Loucy (cell line): ENCODE data around the gene DENR.
"Not testable (repeated sequence)": the region's sequence is repeated elsewhere in the genome, so short reads cannot be mapped to it uniquely, and the experiment has no call there.

Experiments
- H2AFZ ChIP-seq: fragments of 200-600 bp; sonication (generic); 2 replicates; pipeline ENCODE4 v1.6.0; 2016; ENCODE audit warnings: antibody characterized with exemption, mild to moderate bottlenecking, low read length, moderate library complexity
- H3F3A ChIP-seq: fragments of 200-600 bp; 2 replicates; pipeline ENCODE4 v1.6.0; 2016; ENCODE audit warnings: antibody characterized with exemption, low read depth, mild to moderate bottlenecking
- H3K27me3 ChIP-seq: fragments of 200-600 bp; sonication (generic); 2 replicates; pipeline ENCODE4 v1.6.1; 2014; ENCODE audit warnings: low read length, mild to moderate bottlenecking; ENCODE audit not compliant: insufficient read depth, poor library complexity, severe bottlenecking
- H3K36me3 ChIP-seq: fragments of 200-600 bp; sonication (generic); 2 replicates; pipeline ENCODE4 v1.6.1; 2016; ENCODE audit warnings: low read length; ENCODE audit not compliant: insufficient read depth
- H3K4me1 ChIP-seq: fragments of 200-600 bp; sonication (generic); 2 replicates; pipeline ENCODE4 v1.5.1; 2014; ENCODE audit warnings: low read length, mild to moderate bottlenecking; ENCODE audit not compliant: insufficient read depth, poor library complexity, severe bottlenecking
- H3K4me2 ChIP-seq: fragments of 200-600 bp; sonication (generic); 2 replicates; pipeline ENCODE4 v1.6.0; 2014; ENCODE audit warnings: antibody characterized with exemption, low read length, low read depth, mild to moderate bottlenecking; ENCODE audit not compliant: poor library complexity, severe bottlenecking
- H3K4me3 ChIP-seq: fragments of 200-600 bp; sonication (generic); 2 replicates; pipeline ENCODE4 v1.5.1; 2014; ENCODE audit warnings: low read length, mild to moderate bottlenecking, mixed read lengths; ENCODE audit not compliant: poor library complexity, severe bottlenecking
- H3K79me2 ChIP-seq: fragments of 200-600 bp; sonication (generic); 2 replicates; pipeline ENCODE4 v1.6.1; 2014; ENCODE audit warnings: low read length; ENCODE audit not compliant: insufficient read depth
- H3K9ac ChIP-seq: fragments of 200-600 bp; sonication (generic); 2 replicates; pipeline ENCODE4 v1.6.0; 2014; ENCODE audit warnings: mild to moderate bottlenecking, low read depth, low read length, moderate library complexity; ENCODE audit not compliant: poor library complexity, severe bottlenecking
- H3K9me2 ChIP-seq: fragments of 200-600 bp; sonication (generic); replicated peaks from 2 replicates; pipeline ENCODE4 v1.6.1; 2016; ENCODE audit warnings: low read depth, low read length, mixed read lengths
- H3K9me3 ChIP-seq: fragments of 200-600 bp; sonication (generic); 2 replicates; pipeline ENCODE4 v1.6.1; 2014; ENCODE audit warnings: mild to moderate bottlenecking, antibody characterized with exemption, low read length, low read depth; ENCODE audit not compliant: insufficient read depth
- H4K20me1 ChIP-seq: fragments of 200-600 bp; sonication (generic); 2 replicates; pipeline ENCODE4 v1.6.0; 2014; ENCODE audit warnings: antibody characterized with exemption, low read length, mild to moderate bottlenecking; ENCODE audit not compliant: insufficient read depth, poor library complexity, severe bottlenecking
- CTCF ChIP-seq: fragments of 200-600 bp; sonication (generic); conservative IDR thresholded peaks from 2 replicates; pipeline ENCODE4 v1.5.1; 2014; ENCODE audit warnings: mild to moderate bottlenecking, antibody characterized with exemption, low read length
- EZH2phosphoT487 ChIP-seq: fragments of 200-600 bp; IDR thresholded peaks from 2 replicates; pipeline ENCODE4 v1.6.1; 2018; ENCODE audit warnings: antibody characterized with exemption, mild to moderate bottlenecking, moderate library complexity, borderline replicate concordance

Gene DENR

GRCh38 chr12:122749569-122750332 lies 2.9 kb upstream of the DENR start:
- Histone ChIP-seq H3K9ac (no peak overlapping the region), H3K79me2 (peaks cover 20% of the 10 kb centered on the region), H3F3A (no peaks in the 10 kb centered on the region), H3K4me1 (peaks cover 19% of the 10 kb centered on the region), H2AFZ (peak overlapping the region; percentile 54; the same call in 1 of the 2 replicates), H3K4me2 (no peak overlapping the region), H4K20me1 (peaks cover 20% of the 10 kb centered on the region), H3K36me3 (no peaks in the 10 kb centered on the region), H3K9me2 (no peaks in the 10 kb centered on the region), H3K27me3 (no peaks in the 10 kb centered on the region), H3K4me3 (no peak overlapping the region), H3K9me3 (no peaks in the 10 kb centered on the region)
- TF ChIP-seq CTCF, result no peak
- TF ChIP-seq EZH2phosphoT487, result no peak

GRCh38 chr12:122750781-122751515 lies 1.7 kb upstream of the DENR start:
- H3K9ac ChIP-seq, H2AFZ ChIP-seq, H3K4me3 ChIP-seq: not testable (repeated sequence)

GRCh38 chr12:122753319-122753650 lies 661 bp downstream of the DENR start:
- Histone ChIP-seq H3K9me3 (no peaks in the 10 kb centered on the region), H2AFZ (peak overlapping the region; percentile 80), H3K36me3 (peaks cover 18% of the 10 kb centered on the region; the same call in 1 of the 2 replicates), H3F3A (no peaks in the 10 kb centered on the region), H3K27me3 (no peaks in the 10 kb centered on the region), H3K79me2 (peaks cover 53% of the 10 kb centered on the region), H3K4me2 (peak overlapping the region; percentile 89), H3K4me3 (peak overlapping the region; percentile 92), H3K4me1 (peaks cover 32% of the 10 kb centered on the region), H3K9ac (peak overlapping the region; percentile 93), H4K20me1 (peaks cover 32% of the 10 kb centered on the region), H3K9me2 (no peaks in the 10 kb centered on the region)
- TF ChIP-seq EZH2phosphoT487, result no peak
- no peak for TF ChIP-seq CTCF

More at GRCh38 chr12:122750781-122751515, 1.7 kb upstream of the DENR start:
- Histone ChIP-seq H3K79me2 (peaks cover 30% of the 10 kb centered on the region), H3K4me1 (peaks cover 23% of the 10 kb centered on the region), H4K20me1 (peaks cover 27% of the 10 kb centered on the region)
- not testable (repeated sequence) for H3F3A ChIP-seq, H3K27me3 ChIP-seq, H3K4me2 ChIP-seq, H3K36me3 ChIP-seq, H3K9me2 ChIP-seq, H3K9me3 ChIP-seq
